HepG2 (cell line): Measurements from ENCODE around the gene ARFGEF2. TPM values are rescaled to one million over a fixed set of nuclear protein-coding genes. Genes with fewer than 3 reads are reported as not detected.
A peak's percentile ranks its signal among the peaks of the same experiment; 100 is the strongest.

ENCODE experiments used
- BRCA1 ChIP-seq: sonication (generic); formaldehyde crosslinking; IDR thresholded peaks from 2 replicates; pipeline ENCODE4 v1.4.0; 2020; ENCODE audit warnings: missing genetic modification reagents
- GTF2F1 ChIP-seq: fragments of 150-350 bp; IDR thresholded peaks from 2 replicates; pipeline ENCODE4 v1.6.1; 2014; ENCODE audit warnings: low read length
- JDP2 ChIP-seq: sonication (generic); formaldehyde crosslinking; IDR thresholded peaks from 2 replicates; pipeline ENCODE4 v1.8.1; 2022; ENCODE audit warnings: missing genetic modification reagents, borderline replicate concordance
- KLF11 ChIP-seq: IDR thresholded peaks from 2 replicates; pipeline ENCODE4 v1.6.1; 2016; ENCODE audit warnings: missing compliant biosample characterization
- RARA ChIP-seq: IDR thresholded peaks from 2 replicates; pipeline ENCODE4 v1.6.1; 2016; ENCODE audit warnings: missing genetic modification reagents, missing compliant biosample characterization
- SNAI1 ChIP-seq: sonication (generic); formaldehyde crosslinking; IDR thresholded peaks from 2 replicates; pipeline ENCODE4 v1.5.0; 2020; ENCODE audit warnings: mild to moderate bottlenecking, missing genetic modification reagents, borderline replicate concordance
- WIZ ChIP-seq: sonication (generic); formaldehyde crosslinking; IDR thresholded peaks from 2 replicates; pipeline ENCODE4 v1.5.1; 2020; ENCODE audit warnings: mild to moderate bottlenecking, missing genetic modification reagents
- ZMYM4 ChIP-seq: sonication (generic); formaldehyde crosslinking; IDR thresholded peaks from 2 replicates; pipeline ENCODE4 v1.8.1; 2023; ENCODE audit warnings: mild to moderate bottlenecking, missing genetic modification reagents
- ZNF138 ChIP-seq: sonication (generic); formaldehyde crosslinking; IDR thresholded peaks from 2 replicates; pipeline ENCODE4 v1.5.0; 2020; ENCODE audit warnings: mild to moderate bottlenecking, low read depth, missing genetic modification reagents
- polyA plus RNA-seq, 8 experiments: library from polyadenylated mRNA; depleted of rRNA in 3 of 8; stranded (reverse) in 7 of 8; unstranded in 1 of 8; fragments of >200 nt; fragmentation: Illumina TruSeq in 4 of 8; extraction: Trizol in 4 of 8; gene quantifications; 2 replicates each; pipeline versions ENCODE4 v1.2.1 to v1.2.3, GENCODE V29; 2011 to 2016; ENCODE audit warnings: low read depth in 4 of 8, missing spikeins in 1 of 8, mixed read lengths in 1 of 8; ENCODE audit not compliant: insufficient read depth in 1 of 8
- total RNA-seq, 5 experiments: library from RNA; depleted of rRNA; stranded (reverse); fragments of >200 nt; fragmentation: Illumina TruSeq; extraction: Trizol; gene quantifications; 2 replicates each; pipeline ENCODE4 v1.2.3, GENCODE V29; 2016; ENCODE audit warnings: low read depth in 1 of 5
- TF ChIP-seq, protein P1 (sequence below): sonication (generic); formaldehyde crosslinking; IDR thresholded peaks from 2 replicates; pipeline ENCODE4 v1.5.1; 2020; ENCODE audit warnings: mild to moderate bottlenecking, missing genetic modification reagents, moderate library complexity
- TF ChIP-seq, protein P2 (sequence below): sonication (generic); formaldehyde crosslinking; IDR thresholded peaks from 2 replicates; pipeline ENCODE4 v1.4.0; 2020; ENCODE audit warnings: missing genetic modification reagents
- TF ChIP-seq, protein P3 (sequence below): IDR thresholded peaks from 2 replicates; pipeline ENCODE4 v1.6.1; 2012; ENCODE audit warnings: low read depth, low read length, improper control_type of control experiment
- TF ChIP-seq, protein P4 (sequence below): sonication (generic); formaldehyde crosslinking; IDR thresholded peaks from 2 replicates; pipeline ENCODE4 v1.4.0; 2020; ENCODE audit warnings: low read depth, mild to moderate bottlenecking, missing genetic modification reagents
- TF ChIP-seq, protein P5 (sequence below): sonication (generic); formaldehyde crosslinking; IDR thresholded peaks from 2 replicates; pipeline ENCODE4 v1.4.0; 2020; ENCODE audit warnings: missing genetic modification reagents
- TF ChIP-seq, protein P6 (sequence below): sonication (generic); formaldehyde crosslinking; conservative IDR thresholded peaks from 2 replicates; pipeline ENCODE4 v1.4.0; 2020; ENCODE audit warnings: mild to moderate bottlenecking, missing genetic modification reagents, moderate library complexity

The ARFGEF2 gene
- total and polyA plus RNA-seq, 2 of the 13 experiments (the other 11 are each of a cell fraction or from before 2014, with no cell fraction given): 44.0 to 60.8 TPM

DNA sequence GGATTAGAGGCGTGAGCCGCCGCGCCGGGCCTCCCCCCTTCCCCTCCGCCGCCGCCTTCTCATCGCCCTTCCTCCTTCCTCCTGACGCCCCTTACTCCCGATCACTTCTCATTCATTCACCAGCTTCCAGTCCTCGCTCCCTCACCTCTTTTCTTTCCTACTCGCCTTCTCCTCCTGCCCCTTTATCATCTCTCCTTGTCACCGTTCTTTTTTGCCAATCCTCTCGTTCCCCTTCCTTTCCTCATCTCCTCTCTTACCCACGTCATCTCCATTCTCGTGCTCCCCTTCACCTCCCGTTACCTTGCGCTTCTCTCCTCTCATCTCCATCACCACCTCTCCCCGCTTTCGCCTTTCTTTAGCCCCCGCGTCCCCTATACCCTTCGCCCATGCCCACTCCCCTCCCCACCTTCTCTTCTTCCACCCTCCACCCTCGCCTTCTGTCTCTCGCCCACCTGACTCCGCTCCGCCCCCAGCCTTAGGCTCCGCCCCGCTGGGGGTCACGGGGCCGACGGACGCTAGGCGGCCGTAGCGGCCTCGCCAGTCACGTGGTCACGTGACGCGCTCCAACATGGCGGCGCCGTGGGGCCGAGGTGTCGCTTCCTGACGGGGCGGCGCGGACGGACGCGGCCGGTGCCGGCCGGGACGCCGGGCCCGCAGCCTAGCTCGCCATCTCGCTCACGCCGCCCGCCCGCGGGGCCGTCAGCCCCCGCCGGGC is at the start of gene ARFGEF2 (continued):
- TF ChIP-seq, protein P1, sequence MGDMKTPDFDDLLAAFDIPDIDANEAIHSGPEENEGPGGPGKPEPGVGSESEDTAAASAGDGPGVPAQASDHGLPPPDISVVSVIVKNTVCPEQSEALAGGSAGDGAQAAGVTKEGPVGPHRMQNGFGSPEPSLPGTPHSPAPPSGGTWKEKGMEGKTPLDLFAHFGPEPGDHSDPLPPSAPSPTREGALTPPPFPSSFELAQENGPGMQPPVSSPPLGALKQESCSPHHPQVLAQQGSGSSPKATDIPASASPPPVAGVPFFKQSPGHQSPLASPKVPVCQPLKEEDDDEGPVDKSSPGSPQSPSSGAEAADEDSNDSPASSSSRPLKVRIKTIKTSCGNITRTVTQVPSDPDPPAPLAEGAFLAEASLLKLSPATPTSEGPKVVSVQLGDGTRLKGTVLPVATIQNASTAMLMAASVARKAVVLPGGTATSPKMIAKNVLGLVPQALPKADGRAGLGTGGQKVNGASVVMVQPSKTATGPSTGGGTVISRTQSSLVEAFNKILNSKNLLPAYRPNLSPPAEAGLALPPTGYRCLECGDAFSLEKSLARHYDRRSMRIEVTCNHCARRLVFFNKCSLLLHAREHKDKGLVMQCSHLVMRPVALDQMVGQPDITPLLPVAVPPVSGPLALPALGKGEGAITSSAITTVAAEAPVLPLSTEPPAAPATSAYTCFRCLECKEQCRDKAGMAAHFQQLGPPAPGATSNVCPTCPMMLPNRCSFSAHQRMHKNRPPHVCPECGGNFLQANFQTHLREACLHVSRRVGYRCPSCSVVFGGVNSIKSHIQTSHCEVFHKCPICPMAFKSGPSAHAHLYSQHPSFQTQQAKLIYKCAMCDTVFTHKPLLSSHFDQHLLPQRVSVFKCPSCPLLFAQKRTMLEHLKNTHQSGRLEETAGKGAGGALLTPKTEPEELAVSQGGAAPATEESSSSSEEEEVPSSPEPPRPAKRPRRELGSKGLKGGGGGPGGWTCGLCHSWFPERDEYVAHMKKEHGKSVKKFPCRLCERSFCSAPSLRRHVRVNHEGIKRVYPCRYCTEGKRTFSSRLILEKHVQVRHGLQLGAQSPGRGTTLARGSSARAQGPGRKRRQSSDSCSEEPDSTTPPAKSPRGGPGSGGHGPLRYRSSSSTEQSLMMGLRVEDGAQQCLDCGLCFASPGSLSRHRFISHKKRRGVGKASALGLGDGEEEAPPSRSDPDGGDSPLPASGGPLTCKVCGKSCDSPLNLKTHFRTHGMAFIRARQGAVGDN (CRISPR knock-in tag): peak; percentile 89
- TF ChIP-seq SNAI1 (no peak), RARA (CRISPR knock-in tag) (peak; percentile 74), WIZ (CRISPR knock-in tag) (peak; percentile 61; the same call in 1 of the 2 replicates), GTF2F1 (peak; percentile 98), JDP2 (CRISPR knock-in tag) (no peak), ZNF138 (CRISPR knock-in tag) (peak; percentile 96; the same call in 1 of the 2 replicates), KLF11 (CRISPR knock-in tag) (peak; percentile 81), BRCA1 (CRISPR knock-in tag) (no peak), ZMYM4 (peak; percentile 29; the same call in 1 of the 2 replicates)
- TF ChIP-seq, protein P2, sequence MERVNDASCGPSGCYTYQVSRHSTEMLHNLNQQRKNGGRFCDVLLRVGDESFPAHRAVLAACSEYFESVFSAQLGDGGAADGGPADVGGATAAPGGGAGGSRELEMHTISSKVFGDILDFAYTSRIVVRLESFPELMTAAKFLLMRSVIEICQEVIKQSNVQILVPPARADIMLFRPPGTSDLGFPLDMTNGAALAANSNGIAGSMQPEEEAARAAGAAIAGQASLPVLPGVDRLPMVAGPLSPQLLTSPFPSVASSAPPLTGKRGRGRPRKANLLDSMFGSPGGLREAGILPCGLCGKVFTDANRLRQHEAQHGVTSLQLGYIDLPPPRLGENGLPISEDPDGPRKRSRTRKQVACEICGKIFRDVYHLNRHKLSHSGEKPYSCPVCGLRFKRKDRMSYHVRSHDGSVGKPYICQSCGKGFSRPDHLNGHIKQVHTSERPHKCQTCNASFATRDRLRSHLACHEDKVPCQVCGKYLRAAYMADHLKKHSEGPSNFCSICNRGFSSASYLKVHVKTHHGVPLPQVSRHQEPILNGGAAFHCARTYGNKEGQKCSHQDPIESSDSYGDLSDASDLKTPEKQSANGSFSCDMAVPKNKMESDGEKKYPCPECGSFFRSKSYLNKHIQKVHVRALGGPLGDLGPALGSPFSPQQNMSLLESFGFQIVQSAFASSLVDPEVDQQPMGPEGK (CRISPR knock-in tag): peak; percentile 82
- TF ChIP-seq, protein P3, sequence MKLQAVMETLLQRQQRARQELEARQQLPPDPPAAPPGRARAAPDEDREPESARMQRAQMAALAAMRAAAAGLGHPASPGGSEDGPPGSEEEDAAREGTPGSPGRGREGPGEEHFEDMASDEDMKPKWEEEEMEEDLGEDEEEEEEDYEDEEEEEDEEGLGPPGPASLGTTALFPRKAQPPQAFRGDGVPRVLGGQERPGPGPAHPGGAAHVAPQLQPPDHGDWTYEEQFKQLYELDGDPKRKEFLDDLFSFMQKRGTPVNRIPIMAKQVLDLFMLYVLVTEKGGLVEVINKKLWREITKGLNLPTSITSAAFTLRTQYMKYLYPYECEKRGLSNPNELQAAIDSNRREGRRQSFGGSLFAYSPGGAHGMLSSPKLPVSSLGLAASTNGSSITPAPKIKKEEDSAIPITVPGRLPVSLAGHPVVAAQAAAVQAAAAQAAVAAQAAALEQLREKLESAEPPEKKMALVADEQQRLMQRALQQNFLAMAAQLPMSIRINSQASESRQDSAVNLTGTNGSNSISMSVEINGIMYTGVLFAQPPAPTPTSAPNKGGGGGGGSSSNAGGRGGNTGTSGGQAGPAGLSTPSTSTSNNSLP: peak; percentile 67; the same call in 1 of the 2 replicates
- TF ChIP-seq, protein P4, sequence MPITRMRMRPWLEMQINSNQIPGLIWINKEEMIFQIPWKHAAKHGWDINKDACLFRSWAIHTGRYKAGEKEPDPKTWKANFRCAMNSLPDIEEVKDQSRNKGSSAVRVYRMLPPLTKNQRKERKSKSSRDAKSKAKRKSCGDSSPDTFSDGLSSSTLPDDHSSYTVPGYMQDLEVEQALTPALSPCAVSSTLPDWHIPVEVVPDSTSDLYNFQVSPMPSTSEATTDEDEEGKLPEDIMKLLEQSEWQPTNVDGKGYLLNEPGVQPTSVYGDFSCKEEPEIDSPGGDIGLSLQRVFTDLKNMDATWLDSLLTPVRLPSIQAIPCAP (CRISPR knock-in tag): peak; percentile 31; the same call in 1 of the 2 replicates
- TF ChIP-seq, protein P5, sequence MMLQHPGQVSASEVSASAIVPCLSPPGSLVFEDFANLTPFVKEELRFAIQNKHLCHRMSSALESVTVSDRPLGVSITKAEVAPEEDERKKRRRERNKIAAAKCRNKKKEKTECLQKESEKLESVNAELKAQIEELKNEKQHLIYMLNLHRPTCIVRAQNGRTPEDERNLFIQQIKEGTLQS: peak; percentile 28
- TF ChIP-seq, protein P6, sequence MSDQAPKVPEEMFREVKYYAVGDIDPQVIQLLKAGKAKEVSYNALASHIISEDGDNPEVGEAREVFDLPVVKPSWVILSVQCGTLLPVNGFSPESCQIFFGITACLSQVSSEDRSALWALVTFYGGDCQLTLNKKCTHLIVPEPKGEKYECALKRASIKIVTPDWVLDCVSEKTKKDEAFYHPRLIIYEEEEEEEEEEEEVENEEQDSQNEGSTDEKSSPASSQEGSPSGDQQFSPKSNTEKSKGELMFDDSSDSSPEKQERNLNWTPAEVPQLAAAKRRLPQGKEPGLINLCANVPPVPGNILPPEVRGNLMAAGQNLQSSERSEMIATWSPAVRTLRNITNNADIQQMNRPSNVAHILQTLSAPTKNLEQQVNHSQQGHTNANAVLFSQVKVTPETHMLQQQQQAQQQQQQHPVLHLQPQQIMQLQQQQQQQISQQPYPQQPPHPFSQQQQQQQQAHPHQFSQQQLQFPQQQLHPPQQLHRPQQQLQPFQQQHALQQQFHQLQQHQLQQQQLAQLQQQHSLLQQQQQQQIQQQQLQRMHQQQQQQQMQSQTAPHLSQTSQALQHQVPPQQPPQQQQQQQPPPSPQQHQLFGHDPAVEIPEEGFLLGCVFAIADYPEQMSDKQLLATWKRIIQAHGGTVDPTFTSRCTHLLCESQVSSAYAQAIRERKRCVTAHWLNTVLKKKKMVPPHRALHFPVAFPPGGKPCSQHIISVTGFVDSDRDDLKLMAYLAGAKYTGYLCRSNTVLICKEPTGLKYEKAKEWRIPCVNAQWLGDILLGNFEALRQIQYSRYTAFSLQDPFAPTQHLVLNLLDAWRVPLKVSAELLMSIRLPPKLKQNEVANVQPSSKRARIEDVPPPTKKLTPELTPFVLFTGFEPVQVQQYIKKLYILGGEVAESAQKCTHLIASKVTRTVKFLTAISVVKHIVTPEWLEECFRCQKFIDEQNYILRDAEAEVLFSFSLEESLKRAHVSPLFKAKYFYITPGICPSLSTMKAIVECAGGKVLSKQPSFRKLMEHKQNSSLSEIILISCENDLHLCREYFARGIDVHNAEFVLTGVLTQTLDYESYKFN (CRISPR knock-in tag): peak; percentile 53; the same call in 1 of the 2 replicates
